DOHH2 (cell line): Measurements from ENCODE around the gene OLFM1.

Experiments used
- EZH2phosphoT487 ChIP-seq: fragments of 200-600 bp; sonication (generic); IDR thresholded peaks from 2 replicates; pipeline ENCODE4 v1.6.1; 2017; ENCODE audit warnings: borderline replicate concordance, mild to moderate bottlenecking, antibody characterized with exemption, low read length, moderate library complexity, mixed read lengths
- TF ChIP-seq, protein P1 (sequence below): fragments of 200-600 bp; sonication (generic); IDR thresholded peaks from one replicate; pipeline ENCODE4 v1.5.1; 2014; ENCODE audit warnings: antibody characterized with exemption, mild to moderate bottlenecking, low read depth, low read length; ENCODE audit not compliant: poor library complexity, severe bottlenecking

DNA sequence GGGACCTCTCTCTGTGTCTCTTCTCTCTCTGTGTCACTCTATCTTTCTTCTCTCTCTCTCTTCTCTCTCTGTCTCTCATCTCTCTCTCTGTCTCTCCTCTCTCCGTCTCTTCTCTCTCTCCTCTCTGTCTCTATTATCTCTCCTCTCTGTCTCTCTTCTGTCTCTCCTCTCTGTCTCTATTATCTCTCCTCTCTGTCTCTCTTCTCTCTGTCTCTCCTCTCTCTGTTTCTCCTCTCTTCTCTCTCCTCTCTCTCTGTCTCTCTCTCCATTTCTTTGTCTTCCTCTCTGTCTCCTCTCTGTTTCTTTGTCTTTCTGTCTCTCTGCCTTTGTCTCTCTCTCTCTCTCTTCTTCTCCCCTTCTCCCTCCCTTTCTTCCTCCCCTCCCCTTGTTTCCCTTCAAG, 3.2 kb upstream of the OLFM1 start:
- TF ChIP-seq, protein P1, sequence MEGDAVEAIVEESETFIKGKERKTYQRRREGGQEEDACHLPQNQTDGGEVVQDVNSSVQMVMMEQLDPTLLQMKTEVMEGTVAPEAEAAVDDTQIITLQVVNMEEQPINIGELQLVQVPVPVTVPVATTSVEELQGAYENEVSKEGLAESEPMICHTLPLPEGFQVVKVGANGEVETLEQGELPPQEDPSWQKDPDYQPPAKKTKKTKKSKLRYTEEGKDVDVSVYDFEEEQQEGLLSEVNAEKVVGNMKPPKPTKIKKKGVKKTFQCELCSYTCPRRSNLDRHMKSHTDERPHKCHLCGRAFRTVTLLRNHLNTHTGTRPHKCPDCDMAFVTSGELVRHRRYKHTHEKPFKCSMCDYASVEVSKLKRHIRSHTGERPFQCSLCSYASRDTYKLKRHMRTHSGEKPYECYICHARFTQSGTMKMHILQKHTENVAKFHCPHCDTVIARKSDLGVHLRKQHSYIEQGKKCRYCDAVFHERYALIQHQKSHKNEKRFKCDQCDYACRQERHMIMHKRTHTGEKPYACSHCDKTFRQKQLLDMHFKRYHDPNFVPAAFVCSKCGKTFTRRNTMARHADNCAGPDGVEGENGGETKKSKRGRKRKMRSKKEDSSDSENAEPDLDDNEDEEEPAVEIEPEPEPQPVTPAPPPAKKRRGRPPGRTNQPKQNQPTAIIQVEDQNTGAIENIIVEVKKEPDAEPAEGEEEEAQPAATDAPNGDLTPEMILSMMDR: no peak
- no peak for TF ChIP-seq EZH2phosphoT487
